Daoy (cell line): ENCODE results near the gene WLS. TPM values are rescaled to one million over a fixed set of nuclear protein-coding genes. Genes with fewer than 3 reads are reported as not detected.

Source experiments
- DNase-seq: peaks from one replicate; pipeline ENCODE4 v3.0.0-alpha.2; 2015; ENCODE audit warnings: low read depth
- total RNA-seq: library from RNA; depleted of rRNA; stranded (reverse); fragments of >200 nt; shearing (Covaris generic); gene quantifications from 2 replicates; pipeline ENCODE4 v1.2.3, GENCODE V29; 2014; rRNA removed

The WLS gene
- total RNA-seq, 1 experiment from 2014 or later: 51.8 TPM

DNA sequence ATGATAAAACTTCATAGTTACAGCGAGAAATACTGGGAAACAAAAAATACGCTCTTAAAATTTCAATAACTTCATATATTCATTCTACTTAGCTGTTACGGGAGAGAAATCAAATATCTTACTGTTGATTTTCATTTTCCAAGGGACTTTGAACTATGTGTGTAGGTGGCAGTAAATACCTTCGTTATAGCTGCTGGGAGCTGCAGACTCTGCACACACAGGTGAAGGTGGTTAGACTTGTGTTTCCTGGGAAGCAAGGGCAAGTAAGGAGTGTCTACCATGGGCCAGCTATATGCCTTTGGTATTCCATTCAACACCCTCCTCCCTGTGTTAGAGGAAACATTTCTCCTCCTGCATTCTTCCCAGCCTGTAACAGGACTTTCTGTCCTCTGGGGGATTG, 130.5 kb downstream of the WLS start:
- no peak for DNase-seq

DNA sequence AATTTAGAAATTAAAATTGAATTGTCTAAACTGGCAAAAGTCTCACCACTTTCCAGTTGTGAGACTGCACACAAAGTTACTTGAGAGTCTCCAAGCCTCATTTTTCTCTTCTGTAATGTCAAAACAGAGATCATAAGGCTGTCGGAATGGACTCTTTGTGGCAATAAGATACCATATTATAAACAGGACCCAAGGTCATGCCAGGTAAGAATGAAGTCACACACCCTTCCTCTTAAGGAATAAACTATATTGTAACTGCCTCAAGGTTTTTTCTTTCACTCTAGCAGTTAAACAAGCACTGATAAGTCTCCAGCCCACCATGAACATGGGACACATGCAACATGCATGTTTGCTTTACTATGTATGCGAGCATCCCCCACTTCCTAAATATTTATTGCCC, 131.8 kb downstream of the WLS start:
- no peak for DNase-seq

- DNase-seq: peak; percentile 41
Observed at GRCh38 chr1:68093737-68094136, 138.6 kb downstream of the WLS start.

- peak; percentile 13 for DNase-seq
Observed at GRCh38 chr1:68087184-68087583, 145.1 kb downstream of the WLS start.

DNA sequence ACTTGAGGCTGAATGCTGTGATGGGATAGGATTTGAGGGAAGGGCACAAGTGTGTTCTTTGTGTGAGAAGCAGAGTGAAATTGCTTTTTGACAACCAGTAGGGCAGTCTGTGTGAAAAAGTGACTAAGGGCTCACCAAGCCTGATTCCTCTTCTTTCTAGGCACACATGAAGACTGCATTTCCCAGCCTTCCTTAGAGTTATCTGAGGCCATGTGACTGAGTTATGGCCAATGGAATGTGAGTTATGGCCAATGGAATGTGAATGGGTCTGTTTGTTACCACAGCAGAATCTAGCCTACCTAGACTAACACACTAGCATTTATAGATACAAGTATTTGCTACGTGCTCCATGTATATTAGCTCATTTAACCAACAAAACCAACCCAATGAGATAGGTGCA, 146.6 kb downstream of the WLS start:
- DNase-seq: no peak

DNA sequence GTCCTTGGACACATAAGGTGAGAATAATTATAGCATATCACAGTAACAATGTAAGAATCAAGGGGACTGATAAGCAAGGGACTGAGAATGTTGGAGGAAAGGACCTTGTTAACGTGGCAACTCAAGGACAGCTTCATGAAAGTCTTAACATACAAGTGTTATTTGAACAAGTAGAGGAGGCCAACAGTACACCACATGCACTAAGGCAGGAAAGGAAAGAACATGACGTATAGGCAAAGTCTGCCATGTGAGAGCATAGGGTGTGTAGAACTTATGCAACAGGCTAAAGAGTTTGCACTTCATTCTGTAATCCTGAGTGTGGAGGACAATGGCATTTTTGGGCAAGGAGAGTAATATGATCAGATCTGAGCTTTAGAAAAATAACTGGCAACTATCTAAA, 148.6 kb downstream of the WLS start:
- no peak for DNase-seq

DNA sequence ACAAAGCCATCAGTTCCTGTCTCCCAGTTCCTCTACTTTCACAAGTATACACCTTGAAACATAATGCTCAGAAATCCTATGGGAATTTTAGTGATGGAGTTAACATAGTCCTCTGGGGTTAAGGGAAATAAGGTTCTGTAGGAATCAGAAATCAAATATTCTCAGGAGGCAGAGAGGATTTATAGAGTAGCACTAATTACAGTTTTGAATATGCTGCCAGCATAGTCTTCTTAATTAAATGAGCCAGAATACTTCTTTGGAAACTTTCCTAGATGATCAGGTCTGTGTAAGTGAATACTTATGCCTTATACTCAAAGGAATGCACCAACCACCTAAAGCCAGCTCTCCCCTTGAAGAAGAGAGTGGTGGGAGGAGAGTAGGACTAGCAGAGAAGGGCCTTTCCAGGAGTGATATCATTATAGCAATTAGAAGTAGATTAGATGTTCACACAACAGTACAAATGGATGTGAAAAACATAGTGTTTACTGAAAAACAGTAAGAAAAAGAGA, 150.5 kb downstream of the WLS start:
- no peak for DNase-seq

- no peak for DNase-seq
Observed at GRCh38 chr1:68078647-68079046, 153.7 kb downstream of the WLS start.

Other genes starting within 250 kb of the WLS start
- gene DIRAS3, start 181.9 kb downstream of the WLS start, total RNA-seq: 67.9 and 69.4 TPM in 2 replicates
- gene RPE65, start 217.4 kb upstream of the WLS start, total RNA-seq: under 0.01 TPM in 1 of 2 replicates, not detected in the other